HepG2 (cell line): ENCODE data around the gene PKP3. TPM values are rescaled to one million over a fixed set of nuclear protein-coding genes. Genes with fewer than 3 reads are reported as not detected.
A peak's percentile ranks its signal among the peaks of the same experiment; 100 is the strongest.

Experiments used
- EEA1 ChIP-seq: sonication (generic); formaldehyde crosslinking; IDR thresholded peaks from 2 replicates; pipeline ENCODE4 v1.5.1; 2020; ENCODE audit warnings: mild to moderate bottlenecking, missing genetic modification reagents, borderline replicate concordance
- ELF3 ChIP-seq: IDR thresholded peaks from 2 replicates; pipeline ENCODE4 v1.6.1; 2016; ENCODE audit warnings: missing genetic modification reagents, missing compliant biosample characterization
- ERF ChIP-seq: IDR thresholded peaks from 2 replicates; pipeline ENCODE4 v1.6.1; 2018; ENCODE audit warnings: missing biosample characterization, missing genetic modification reagents
- GPN1 ChIP-seq: sonication (generic); formaldehyde crosslinking; IDR thresholded peaks from 2 replicates; pipeline ENCODE4 v1.5.1; 2020; ENCODE audit warnings: missing genetic modification reagents, borderline replicate concordance
- MXD4 ChIP-seq: IDR thresholded peaks from 2 replicates; pipeline ENCODE4 v1.6.1; 2016; ENCODE audit warnings: mild to moderate bottlenecking, missing biosample characterization, missing genetic modification reagents
- NKX3-1 ChIP-seq: sonication (generic); formaldehyde crosslinking; IDR thresholded peaks from 2 replicates; pipeline ENCODE4 v1.5.0; 2020; ENCODE audit warnings: missing genetic modification reagents
- NPAS2 ChIP-seq: sonication (generic); formaldehyde crosslinking; IDR thresholded peaks from 2 replicates; pipeline ENCODE4 v1.8.0; 2022; ENCODE audit warnings: mild to moderate bottlenecking, missing genetic modification reagents, borderline replicate concordance
- SUZ12 ChIP-seq: fragments of 150-350 bp; IDR thresholded peaks from 2 replicates; pipeline ENCODE4 v1.6.1; 2014; ENCODE audit warnings: low read depth, low read length
- XBP1 ChIP-seq: sonication (generic); formaldehyde crosslinking; IDR thresholded peaks from 2 replicates; pipeline ENCODE4 v1.5.0; 2020; ENCODE audit warnings: missing genetic modification reagents
- ZFP62 ChIP-seq: sonication (generic); formaldehyde crosslinking; IDR thresholded peaks from 2 replicates; pipeline ENCODE4 v1.4.0; 2020; ENCODE audit warnings: missing genetic modification reagents
- ZNF331 ChIP-seq: sonication (generic); formaldehyde crosslinking; IDR thresholded peaks from 2 replicates; pipeline ENCODE4 v1.4.0; 2020; ENCODE audit warnings: missing genetic modification reagents
- ZNF510 ChIP-seq: sonication (generic); formaldehyde crosslinking; IDR thresholded peaks from 2 replicates; pipeline ENCODE4 v1.4.0; 2020; ENCODE audit warnings: low read depth, mild to moderate bottlenecking, missing genetic modification reagents
- ZNF720 ChIP-seq: sonication (generic); formaldehyde crosslinking; IDR thresholded peaks from 2 replicates; pipeline ENCODE4 v1.4.0; 2020; ENCODE audit warnings: missing genetic modification reagents
- ZNF737 ChIP-seq: sonication (generic); formaldehyde crosslinking; IDR thresholded peaks from 2 replicates; pipeline ENCODE4 v1.5.0; 2020; ENCODE audit warnings: missing genetic modification reagents, mild to moderate bottlenecking, borderline replicate concordance
- ZSCAN25 ChIP-seq: sonication (generic); formaldehyde crosslinking; IDR thresholded peaks from 2 replicates; pipeline ENCODE4 v1.8.0; 2022; ENCODE audit warnings: mild to moderate bottlenecking, missing genetic modification reagents
- polyA plus RNA-seq, 8 experiments: library from polyadenylated mRNA; depleted of rRNA in 3 of 8; stranded (reverse) in 7 of 8; unstranded in 1 of 8; fragments of >200 nt; fragmentation: Illumina TruSeq in 4 of 8; extraction: Trizol in 4 of 8; gene quantifications; 2 replicates each; pipeline versions ENCODE4 v1.2.1 to v1.2.3, GENCODE V29; 2011 to 2016; ENCODE audit warnings: low read depth in 4 of 8, missing spikeins in 1 of 8, mixed read lengths in 1 of 8; ENCODE audit not compliant: insufficient read depth in 1 of 8
- total RNA-seq, 5 experiments: library from RNA; depleted of rRNA; stranded (reverse); fragments of >200 nt; fragmentation: Illumina TruSeq; extraction: Trizol; gene quantifications; 2 replicates each; pipeline ENCODE4 v1.2.3, GENCODE V29; 2016; ENCODE audit warnings: low read depth in 1 of 5
- TF ChIP-seq, protein P1 (sequence below): sonication (generic); formaldehyde crosslinking; IDR thresholded peaks from 2 replicates; pipeline ENCODE4 v1.5.1; 2020; ENCODE audit warnings: missing genetic modification reagents, mild to moderate bottlenecking, borderline replicate concordance
- TF ChIP-seq, protein P2 (sequence below): sonication (generic); formaldehyde crosslinking; IDR thresholded peaks from 2 replicates; pipeline ENCODE4 v1.4.0; 2020; ENCODE audit warnings: missing genetic modification reagents, borderline replicate concordance
- TF ChIP-seq, protein P3 (sequence below): sonication (generic); formaldehyde crosslinking; IDR thresholded peaks from 2 replicates; pipeline ENCODE4 v1.5.1; 2020; ENCODE audit warnings: missing genetic modification reagents, mild to moderate bottlenecking, borderline replicate concordance
- TF ChIP-seq, protein P4 (sequence below): sonication (generic); formaldehyde crosslinking; IDR thresholded peaks from 2 replicates; pipeline ENCODE4 v1.4.0; 2020; ENCODE audit warnings: missing genetic modification reagents, borderline replicate concordance

Gene PKP3
- total and polyA plus RNA-seq, 2 of the 13 experiments (the other 11 are each of a cell fraction or from before 2014, with no cell fraction given): 18.0 to 28.7 TPM

DNA sequence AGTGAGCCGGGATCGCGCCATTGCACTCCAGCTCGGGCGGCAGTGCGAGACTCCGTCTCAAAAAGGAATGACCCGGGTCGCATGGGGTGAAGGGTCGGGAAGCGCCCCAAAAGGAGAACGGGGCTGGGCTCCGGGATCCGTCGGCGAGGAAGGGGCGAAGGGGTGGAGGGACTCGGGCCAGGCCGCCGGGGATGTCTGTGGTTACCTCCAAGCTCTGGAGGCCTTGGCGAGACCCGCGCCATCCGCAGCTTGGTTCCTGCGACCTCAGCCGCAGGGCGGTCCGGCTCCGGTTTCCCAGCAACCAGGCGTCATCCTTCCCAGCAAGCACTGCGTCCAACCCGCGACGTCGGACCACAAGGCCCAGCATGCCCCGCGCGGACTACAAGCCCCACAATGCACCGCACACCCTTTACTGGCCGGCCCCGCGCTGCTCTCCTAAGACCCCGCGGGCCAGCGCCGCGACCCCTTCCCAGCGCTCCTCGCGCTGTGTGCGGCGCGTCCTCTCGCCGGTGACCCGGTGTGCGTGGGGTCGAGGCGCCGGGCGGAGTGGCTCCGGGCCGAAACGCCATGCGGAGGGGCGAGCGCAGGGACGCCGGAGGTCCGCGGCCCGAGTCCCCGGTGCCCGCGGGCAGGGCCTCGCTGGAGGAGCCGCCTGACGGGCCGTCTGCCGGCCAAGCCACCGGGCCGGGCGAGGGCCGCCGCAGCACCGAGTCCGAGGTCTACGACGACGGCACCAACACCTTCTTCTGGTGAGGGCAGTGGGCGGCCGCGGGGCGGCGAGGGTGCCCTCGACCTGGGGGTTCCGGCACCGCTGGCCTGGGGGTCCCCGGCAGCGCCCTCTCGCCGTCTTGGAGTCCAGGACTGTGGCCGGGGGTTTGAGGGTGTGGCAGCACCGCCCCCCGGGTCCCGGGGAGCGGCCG, 56.1 kb downstream of the PKP3 start, which contains the start of gene PTDSS2 (continued):
- TF ChIP-seq SUZ12 (peak; percentile 97), EEA1 (CRISPR knock-in tag) (0 out of 2 replicates have a peak, but pooled peaks have one; percentile 34), XBP1 (CRISPR knock-in tag) (no peak), ZFP62 (CRISPR knock-in tag) (peak; percentile 97; the same call in 1 of the 2 replicates), ZNF331 (CRISPR knock-in tag) (peak; percentile 67; the same call in 1 of the 2 replicates), ELF3 (peak; percentile 66), ZSCAN25 (CRISPR knock-in tag) (peak; percentile 82), MXD4 (CRISPR knock-in tag) (peak; percentile 71), ZNF720 (CRISPR knock-in tag) (peak; percentile 36; the same call in 1 of the 2 replicates), ZNF737 (CRISPR knock-in tag) (no peak), NKX3-1 (CRISPR knock-in tag) (peak; percentile 65), ZNF510 (CRISPR knock-in tag) (peak; percentile 87; the same call in 1 of the 2 replicates), GPN1 (0 out of 2 replicates have a peak, but pooled peaks have one; percentile 40), ERF (peak; percentile 86; the same call in 1 of the 2 replicates), NPAS2 (CRISPR knock-in tag) (no peak)
- TF ChIP-seq, protein P1, sequence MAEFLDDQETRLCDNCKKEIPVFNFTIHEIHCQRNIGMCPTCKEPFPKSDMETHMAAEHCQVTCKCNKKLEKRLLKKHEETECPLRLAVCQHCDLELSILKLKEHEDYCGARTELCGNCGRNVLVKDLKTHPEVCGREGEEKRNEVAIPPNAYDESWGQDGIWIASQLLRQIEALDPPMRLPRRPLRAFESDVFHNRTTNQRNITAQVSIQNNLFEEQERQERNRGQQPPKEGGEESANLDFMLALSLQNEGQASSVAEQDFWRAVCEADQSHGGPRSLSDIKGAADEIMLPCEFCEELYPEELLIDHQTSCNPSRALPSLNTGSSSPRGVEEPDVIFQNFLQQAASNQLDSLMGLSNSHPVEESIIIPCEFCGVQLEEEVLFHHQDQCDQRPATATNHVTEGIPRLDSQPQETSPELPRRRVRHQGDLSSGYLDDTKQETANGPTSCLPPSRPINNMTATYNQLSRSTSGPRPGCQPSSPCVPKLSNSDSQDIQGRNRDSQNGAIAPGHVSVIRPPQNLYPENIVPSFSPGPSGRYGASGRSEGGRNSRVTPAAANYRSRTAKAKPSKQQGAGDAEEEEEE (CRISPR knock-in tag): 0 out of 2 replicates have a peak, but pooled peaks have one; percentile 61
- TF ChIP-seq, protein P2, sequence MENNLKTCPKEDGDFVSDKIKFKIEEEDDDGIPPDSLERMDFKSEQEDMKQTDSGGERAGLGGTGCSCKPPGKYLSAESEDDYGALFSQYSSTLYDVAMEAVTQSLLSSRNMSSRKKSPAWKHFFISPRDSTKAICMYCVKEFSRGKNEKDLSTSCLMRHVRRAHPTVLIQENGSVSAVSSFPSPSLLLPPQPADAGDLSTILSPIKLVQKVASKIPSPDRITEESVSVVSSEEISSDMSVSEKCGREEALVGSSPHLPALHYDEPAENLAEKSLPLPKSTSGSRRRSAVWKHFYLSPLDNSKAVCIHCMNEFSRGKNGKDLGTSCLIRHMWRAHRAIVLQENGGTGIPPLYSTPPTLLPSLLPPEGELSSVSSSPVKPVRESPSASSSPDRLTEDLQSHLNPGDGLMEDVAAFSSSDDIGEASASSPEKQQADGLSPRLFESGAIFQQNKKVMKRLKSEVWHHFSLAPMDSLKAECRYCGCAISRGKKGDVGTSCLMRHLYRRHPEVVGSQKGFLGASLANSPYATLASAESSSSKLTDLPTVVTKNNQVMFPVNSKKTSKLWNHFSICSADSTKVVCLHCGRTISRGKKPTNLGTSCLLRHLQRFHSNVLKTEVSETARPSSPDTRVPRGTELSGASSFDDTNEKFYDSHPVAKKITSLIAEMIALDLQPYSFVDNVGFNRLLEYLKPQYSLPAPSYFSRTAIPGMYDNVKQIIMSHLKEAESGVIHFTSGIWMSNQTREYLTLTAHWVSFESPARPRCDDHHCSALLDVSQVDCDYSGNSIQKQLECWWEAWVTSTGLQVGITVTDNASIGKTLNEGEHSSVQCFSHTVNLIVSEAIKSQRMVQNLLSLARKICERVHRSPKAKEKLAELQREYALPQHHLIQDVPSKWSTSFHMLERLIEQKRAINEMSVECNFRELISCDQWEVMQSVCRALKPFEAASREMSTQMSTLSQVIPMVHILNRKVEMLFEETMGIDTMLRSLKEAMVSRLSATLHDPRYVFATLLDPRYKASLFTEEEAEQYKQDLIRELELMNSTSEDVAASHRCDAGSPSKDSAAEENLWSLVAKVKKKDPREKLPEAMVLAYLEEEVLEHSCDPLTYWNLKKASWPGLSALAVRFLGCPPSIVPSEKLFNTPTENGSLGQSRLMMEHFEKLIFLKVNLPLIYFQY (CRISPR knock-in tag): 0 out of 2 replicates have a peak, but pooled peaks have one; percentile 53
- TF ChIP-seq, protein P3, sequence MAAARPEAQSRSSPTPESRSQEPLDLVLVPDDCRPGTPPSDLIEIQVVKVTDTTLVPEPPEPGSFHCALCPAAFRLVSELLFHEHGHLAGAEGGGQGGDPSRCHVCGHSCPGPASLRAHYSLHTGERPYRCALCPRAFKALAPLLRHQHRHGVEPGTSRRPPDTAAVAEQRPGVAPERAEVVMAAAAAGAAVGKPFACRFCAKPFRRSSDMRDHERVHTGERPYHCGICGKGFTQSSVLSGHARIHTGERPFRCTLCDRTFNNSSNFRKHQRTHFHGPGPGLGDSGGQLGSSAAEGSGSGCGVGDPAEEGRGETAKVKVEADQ: peak; percentile 79
- TF ChIP-seq, protein P4, sequence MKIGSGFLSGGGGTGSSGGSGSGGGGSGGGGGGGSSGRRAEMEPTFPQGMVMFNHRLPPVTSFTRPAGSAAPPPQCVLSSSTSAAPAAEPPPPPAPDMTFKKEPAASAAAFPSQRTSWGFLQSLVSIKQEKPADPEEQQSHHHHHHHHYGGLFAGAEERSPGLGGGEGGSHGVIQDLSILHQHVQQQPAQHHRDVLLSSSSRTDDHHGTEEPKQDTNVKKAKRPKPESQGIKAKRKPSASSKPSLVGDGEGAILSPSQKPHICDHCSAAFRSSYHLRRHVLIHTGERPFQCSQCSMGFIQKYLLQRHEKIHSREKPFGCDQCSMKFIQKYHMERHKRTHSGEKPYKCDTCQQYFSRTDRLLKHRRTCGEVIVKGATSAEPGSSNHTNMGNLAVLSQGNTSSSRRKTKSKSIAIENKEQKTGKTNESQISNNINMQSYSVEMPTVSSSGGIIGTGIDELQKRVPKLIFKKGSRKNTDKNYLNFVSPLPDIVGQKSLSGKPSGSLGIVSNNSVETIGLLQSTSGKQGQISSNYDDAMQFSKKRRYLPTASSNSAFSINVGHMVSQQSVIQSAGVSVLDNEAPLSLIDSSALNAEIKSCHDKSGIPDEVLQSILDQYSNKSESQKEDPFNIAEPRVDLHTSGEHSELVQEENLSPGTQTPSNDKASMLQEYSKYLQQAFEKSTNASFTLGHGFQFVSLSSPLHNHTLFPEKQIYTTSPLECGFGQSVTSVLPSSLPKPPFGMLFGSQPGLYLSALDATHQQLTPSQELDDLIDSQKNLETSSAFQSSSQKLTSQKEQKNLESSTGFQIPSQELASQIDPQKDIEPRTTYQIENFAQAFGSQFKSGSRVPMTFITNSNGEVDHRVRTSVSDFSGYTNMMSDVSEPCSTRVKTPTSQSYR (CRISPR knock-in tag): 0 out of 2 replicates have a peak, but pooled peaks have one; percentile 11
